HCT116 (cell line): ENCODE data around the gene TBC1D14. TPM values are rescaled to one million over a fixed set of nuclear protein-coding genes. Genes with fewer than 3 reads are reported as not detected.

ENCODE experiments used
- ATAC-seq: fragments of 200-7000 bp; cut with Tn5 transposase; 2 replicates; pipeline ENCODE4 v1.9.1; 2020; ENCODE audit warnings: mild to moderate bottlenecking, moderate library complexity
- Bru-seq: library from RNA; stranded (reverse); fragments of 400-500 nt; gene quantifications from one replicate; lab custom pipeline; 2021; lab: Mats Ljungman, UMichigan
- BruChase-seq, 2 experiments: library from RNA; stranded (reverse); fragments of 400-500 nt; gene quantifications; one replicate each; lab custom pipeline; 2021; lab: Mats Ljungman, UMichigan
- BruUV-seq: library from RNA; stranded (reverse); fragments of 400-500 nt; replicated peaks from 2 replicates; lab custom pipeline; 2021; lab: Mats Ljungman, UMichigan
- CTCF ChIA-PET: fragments of 300-600 bp; sonication (Branson Sonifier 250); formaldehyde crosslinking; loops from one replicate; lab custom pipeline; 2021; ENCODE audit warnings: antibody characterized with exemption; lab: Charles Lee
- POLR2A ChIA-PET: fragments of 300-600, 350-600 bp; sonication (Branson Sonifier 250); formaldehyde crosslinking; loops from one replicate; lab custom pipeline; 2021; ENCODE audit warnings: antibody characterized with exemption; lab: Charles Lee
- RAD21 ChIA-PET, 2 experiments: fragments of 300-600 bp; sonication (Branson Sonifier 250); formaldehyde crosslinking; loops; one replicate each; lab custom pipeline; 2023; ENCODE audit warnings: low total read pairs in 2 of 2; ENCODE audit not compliant: uncharacterized antibody in 2 of 2, unreplicated experiment in 2 of 2, low non-redundant PET in 1 of 2; lab: Charles Lee
- DNase-seq: peaks from one replicate; pipeline ENCODE4 v3.0.0-alpha.2; 2010; ENCODE audit warnings: low read depth, low spot score
- H2AFZ ChIP-seq: fragments of 200-600 bp; shearing (Covaris generic), sonication (generic); 2 replicates; pipeline ENCODE4 v1.6.1; 2017; ENCODE audit warnings: low read depth, mixed run types, mixed read lengths, antibody characterized with exemption, low read length; ENCODE audit not compliant: poor library complexity, severe bottlenecking
- H3K27ac ChIP-seq: 2 replicates; pipeline ENCODE4 v1.5.1; 2012; ENCODE audit warnings: low read depth, low read length
- H3K27me3 ChIP-seq: fragments of 200-600 bp; sonication (generic); 2 replicates; pipeline ENCODE4 v1.6.1; 2016; ENCODE audit warnings: mixed run types, low read length, mixed read lengths; ENCODE audit not compliant: insufficient read depth
- H3K36me3 ChIP-seq, 2 experiments: fragments of 200-500 bp in 1 of 2; fragments of 200-600 bp in 1 of 2; sonication (Bioruptor generic) in 1 of 2; sonication (generic) in 1 of 2; 2 replicates each; pipeline versions ENCODE4 v1.5.1 to v1.6.1; 2014 to 2016; ENCODE audit warnings: low read length in 2 of 2, inconsistent platforms in 1 of 2, mixed read lengths in 1 of 2, mixed run types in 1 of 2; ENCODE audit not compliant: insufficient read depth in 2 of 2, control insufficient read depth in 1 of 2
- H3K4me1 ChIP-seq, 2 experiments: fragments of 200-600 bp in 1 of 2; sonication (generic) in 1 of 2; 2 replicates each; pipeline versions ENCODE4 v1.5.1 to v1.6.1; 2012 to 2017; ENCODE audit warnings: low read length in 2 of 2, inconsistent platforms in 1 of 2, mild to moderate bottlenecking in 1 of 2, mixed read lengths in 1 of 2, mixed run types in 1 of 2, moderate library complexity in 1 of 2; ENCODE audit not compliant: insufficient read depth in 2 of 2, control insufficient read depth in 1 of 2
- H3K4me2 ChIP-seq: fragments of 200-600 bp; sonication (generic); 2 replicates; pipeline ENCODE4 v1.6.1; 2017; ENCODE audit warnings: mixed run types, low read length, mixed read lengths
- H3K4me3 ChIP-seq, 2 experiments: fragments of 200-600 bp in 1 of 2; sonication (generic) in 1 of 2; replicated peaks in 1 of 2; 2 replicates each; pipeline ENCODE4 v1.5.1; 2011 to 2016; ENCODE audit warnings: low read length in 2 of 2, control low read depth in 1 of 2, low read depth in 1 of 2, mild to moderate bottlenecking in 1 of 2, mixed read lengths in 1 of 2, mixed run types in 1 of 2
- H3K79me2 ChIP-seq: fragments of 200-600 bp; sonication (generic); 2 replicates; pipeline ENCODE4 v1.6.1; 2017; ENCODE audit warnings: mild to moderate bottlenecking, mixed run types, low read length, moderate library complexity, mixed read lengths; ENCODE audit not compliant: insufficient read depth
- H3K9ac ChIP-seq: fragments of 200-600 bp; sonication (generic); 2 replicates; pipeline ENCODE4 v1.6.1; 2016; ENCODE audit warnings: low read length, mixed read lengths
- H3K9me2 ChIP-seq: fragments of 200-600 bp; sonication (generic), shearing (Covaris generic); 2 replicates; pipeline ENCODE4 v1.6.1; 2017; ENCODE audit warnings: mixed run types, mild to moderate bottlenecking, moderate library complexity; ENCODE audit not compliant: insufficient read depth
- H3K9me3 ChIP-seq, 2 experiments: fragments of 200-500 bp in 1 of 2; fragments of 200-600 bp in 1 of 2; sonication (Bioruptor generic) in 1 of 2; sonication (generic) in 1 of 2; 2 replicates each; pipeline ENCODE4 v1.6.1; 2014 to 2017; ENCODE audit warnings: low read length in 2 of 2, mixed read lengths in 2 of 2, inconsistent platforms in 1 of 2, low read depth in 1 of 2, mild to moderate bottlenecking in 1 of 2, mixed run types in 1 of 2, moderate library complexity in 1 of 2; ENCODE audit not compliant: control insufficient read depth in 1 of 2, insufficient read depth in 1 of 2
- H4K20me1 ChIP-seq: fragments of 200-600 bp; sonication (generic), shearing (Covaris generic); 2 replicates; pipeline ENCODE4 v1.6.1; 2017; ENCODE audit warnings: mixed run types, mild to moderate bottlenecking, moderate library complexity; ENCODE audit not compliant: insufficient read depth
- CBX3 ChIP-seq: IDR thresholded peaks from 2 replicates; pipeline ENCODE4 v1.6.1; 2012; ENCODE audit warnings: low read depth
- EGR1 ChIP-seq: IDR thresholded peaks from 2 replicates; pipeline ENCODE4 v1.6.1; 2012; ENCODE audit warnings: low read depth
- ELF1 ChIP-seq: IDR thresholded peaks from 2 replicates; pipeline ENCODE4 v1.6.1; 2012; ENCODE audit warnings: low read depth, borderline replicate concordance
- EZH2phosphoT487 ChIP-seq: fragments of 200-600 bp; IDR thresholded peaks from 2 replicates; pipeline ENCODE4 v1.6.1; 2018; ENCODE audit warnings: antibody characterized with exemption, borderline replicate concordance
- FOSL1 ChIP-seq: IDR thresholded peaks from 2 replicates; pipeline ENCODE4 v1.6.1; 2012; ENCODE audit warnings: low read depth
- POLR2A ChIP-seq: IDR thresholded peaks from 2 replicates; pipeline ENCODE4 v1.7.0; 2011; ENCODE audit warnings: borderline replicate concordance; ENCODE audit not compliant: insufficient read depth, insufficient read length; ENCODE audit errors: extremely low read depth
- POLR2AphosphoS5 ChIP-seq: IDR thresholded peaks from 2 replicates; pipeline ENCODE4 v1.6.1; 2011; ENCODE audit warnings: mild to moderate bottlenecking, low read depth, low read length, moderate library complexity
- RAD21 ChIP-seq: IDR thresholded peaks from 2 replicates; pipeline ENCODE4 v1.6.1; 2012; ENCODE audit warnings: low read depth, mild to moderate bottlenecking
- SRF ChIP-seq: IDR thresholded peaks from 2 replicates; pipeline ENCODE4 v1.6.1; 2012; ENCODE audit warnings: low read depth
- TCF7L2 ChIP-seq: IDR thresholded peaks from 2 replicates; pipeline ENCODE4 v1.7.0; 2011; ENCODE audit warnings: borderline replicate concordance, inconsistent platforms; ENCODE audit not compliant: insufficient read depth, insufficient read length; ENCODE audit errors: extremely low read depth
- ZNF274 ChIP-seq: fragments of 200-500 bp; sonication (Bioruptor generic); IDR thresholded peaks from 2 replicates; pipeline ENCODE4 v1.6.1; 2014; ENCODE audit warnings: mild to moderate bottlenecking, low read depth, low read length, inconsistent platforms
- intact Hi-C: fragments of 100-400 bp; cut with micrococcal nuclease; formaldehyde crosslinking; loops from 2 replicates; pipeline ENCODE4 v1.10.0; 2022
- long read RNA-seq: library from polyadenylated mRNA; unstranded; transcript quantifications from one replicate; pipeline ENCODE4 v2.0.0, GENCODE V29; 2021; ENCODE audit not compliant: unreplicated experiment
- polyA plus RNA-seq: library from polyadenylated mRNA; unstranded; fragments of >200 nt; gene quantifications from 2 replicates; pipeline ENCODE4 v1.2.1, GENCODE V29; 2012; ENCODE audit warnings: missing spikeins
- total RNA-seq: library from RNA; stranded (reverse); gene quantifications from one replicate; pipeline ENCODE4 v1.2.1, GENCODE V29; 2021; ENCODE audit not compliant: unreplicated experiment
- TF ChIP-seq, protein P1 (sequence below): IDR thresholded peaks from 2 replicates; pipeline ENCODE4 v1.6.1; 2012
- TF ChIP-seq, protein P2 (sequence below), 3 experiments: fragments of 200-600 bp in 1 of 3; sonication (generic) in 1 of 3; IDR thresholded peaks in 2 of 3; conservative IDR thresholded peaks in 1 of 3; 2 replicates each; pipeline ENCODE4 v1.5.1; 2012 to 2017; ENCODE audit warnings: low read depth in 2 of 3, low read length in 2 of 3, antibody characterized with exemption in 1 of 3, borderline replicate concordance in 1 of 3, control low read depth in 1 of 3, mild to moderate bottlenecking in 1 of 3, mixed read lengths in 1 of 3, mixed run types in 1 of 3, moderate library complexity in 1 of 3; ENCODE audit not compliant: insufficient read depth in 1 of 3
- TF ChIP-seq, protein P3 (sequence below): IDR thresholded peaks from 2 replicates; pipeline ENCODE4 v1.6.1; 2012; ENCODE audit warnings: low read depth

The TBC1D14 gene, protein sequence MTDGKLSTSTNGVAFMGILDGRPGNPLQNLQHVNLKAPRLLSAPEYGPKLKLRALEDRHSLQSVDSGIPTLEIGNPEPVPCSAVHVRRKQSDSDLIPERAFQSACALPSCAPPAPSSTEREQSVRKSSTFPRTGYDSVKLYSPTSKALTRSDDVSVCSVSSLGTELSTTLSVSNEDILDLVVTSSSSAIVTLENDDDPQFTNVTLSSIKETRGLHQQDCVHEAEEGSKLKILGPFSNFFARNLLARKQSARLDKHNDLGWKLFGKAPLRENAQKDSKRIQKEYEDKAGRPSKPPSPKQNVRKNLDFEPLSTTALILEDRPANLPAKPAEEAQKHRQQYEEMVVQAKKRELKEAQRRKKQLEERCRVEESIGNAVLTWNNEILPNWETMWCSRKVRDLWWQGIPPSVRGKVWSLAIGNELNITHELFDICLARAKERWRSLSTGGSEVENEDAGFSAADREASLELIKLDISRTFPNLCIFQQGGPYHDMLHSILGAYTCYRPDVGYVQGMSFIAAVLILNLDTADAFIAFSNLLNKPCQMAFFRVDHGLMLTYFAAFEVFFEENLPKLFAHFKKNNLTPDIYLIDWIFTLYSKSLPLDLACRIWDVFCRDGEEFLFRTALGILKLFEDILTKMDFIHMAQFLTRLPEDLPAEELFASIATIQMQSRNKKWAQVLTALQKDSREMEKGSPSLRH
- 62.9 TPM for total RNA-seq
- 38.5 and 41.2 TPM in 2 replicates for polyA plus RNA-seq
- Bru-seq, nascent RNA = percentile 77 among the genes with signal in this experiment
- percentile 80 among the genes with signal in this experiment for BruChase-seq, experiment 1, labeled RNA remaining after a 6-hour chase
- BruChase-seq, experiment 2, labeled RNA remaining after a 2-hour chase = percentile 75 among the genes with signal in this experiment
- long read RNA-seq, full-length matches to known transcripts = 49 of 127 reads
- long read RNA-seq, partial matches to known transcripts = 29 of 127 reads
- long read RNA-seq, other reads (novel, unspliced or antisense) = 49 of 127 reads

DNA sequence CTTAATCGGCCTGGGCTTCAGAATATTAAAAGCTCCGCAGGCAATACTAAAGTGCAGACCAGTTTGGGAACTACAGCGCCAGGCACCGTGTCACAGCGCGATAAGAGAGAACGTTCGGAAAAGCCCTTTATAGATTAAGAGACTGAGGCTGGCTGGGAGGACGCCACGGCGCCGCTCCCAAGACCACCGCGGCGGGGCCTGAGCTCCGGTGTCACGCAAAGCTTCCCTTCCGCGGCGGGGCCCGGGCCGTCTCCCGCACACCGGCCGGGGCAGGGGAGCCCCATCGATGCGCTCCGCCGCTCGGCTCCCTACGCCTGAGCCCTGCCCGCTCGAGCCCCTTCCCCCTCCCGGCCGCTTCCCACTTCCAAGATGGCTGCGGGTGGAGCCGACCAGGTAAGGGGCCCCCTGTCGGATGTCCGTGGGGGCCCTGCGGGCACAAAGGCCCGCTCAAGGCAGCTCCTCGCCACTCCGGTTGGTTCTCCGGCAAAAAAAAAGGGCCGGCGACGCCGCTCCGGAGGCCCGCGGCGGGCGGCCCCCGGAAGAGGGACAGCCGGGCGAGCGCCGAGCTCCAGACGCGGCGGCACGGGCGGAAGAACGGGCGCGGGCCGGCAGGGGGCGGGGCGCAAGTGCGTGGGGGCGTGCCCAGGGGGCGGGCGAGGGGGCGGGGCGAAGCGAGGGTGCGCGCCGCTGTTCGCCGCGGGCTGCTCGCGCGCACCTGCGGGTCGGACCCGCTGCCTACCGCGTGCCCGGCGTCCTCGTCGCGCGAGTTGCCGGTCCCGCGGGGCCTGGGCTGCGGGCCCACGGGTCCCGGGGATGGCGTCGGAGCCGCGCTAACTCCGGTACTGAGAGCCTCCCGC is at the start of gene TBC1D14:
TBC1D14 (plus strand) TSS at position 714 of the 857 bp plus-strand sequence. CDS start 13,564 bp downstream, outside the sequence.
- Histone ChIP-seq H3K27me3 (no peaks in the 10 kb centered on the region), H2AFZ (peak within 1 kb of the TSS; percentile 35), H3K36me3 (no peaks in the 10 kb centered on the region), H3K27ac (peak within 1 kb of the TSS; percentile 95), H3K4me3 (peak within 1 kb of the TSS; percentile 72 to 88), H3K9me3 (no peaks in the 10 kb centered on the region), H3K4me2 (peak within 1 kb of the TSS; percentile 100), H3K4me1 (peaks cover 11 to 35% of the 10 kb centered on the region in 2 experiments), H3K79me2 (peaks cover 28% of the 10 kb centered on the region), H3K9me2 (no peaks in the 10 kb centered on the region), H4K20me1 (no peaks in the 10 kb centered on the region), H3K9ac (peak within 1 kb of the TSS; percentile 83)
- no TSS peak for BruUV-seq
- DNase-seq (peak; percentile 68), ATAC-seq (peak; percentile 87)
- RAD21 ChIA-PET = interaction anchor here (0.6 to 1.2 kb wide), 5 partner anchors 77 to 173 kb away, joined by 3 to 4 read pairs (median 3); partner anchors contain the start of gene TADA2B (in 1 of the 2)
- CTCF ChIA-PET = interaction anchor here (0.7 to 2.9 kb wide), 5 partner anchors 10 to 173 kb away, joined by 3 to 11 read pairs (median 5); partner anchors contain the start of gene TADA2B
- intact Hi-C loops = loop anchor here (5.0 kb wide), 1 partner anchor 78 kb away; no protein-coding TSS in a partner anchor
- POLR2A ChIA-PET = interaction anchor here (0.6 to 1.5 kb wide), 3 partner anchors 134 to 199 kb away, joined by 3 to 6 read pairs (median 5); partner anchors contain the start of genes MRFAP1L1 and TADA2B
- TF ChIP-seq, protein P1, sequence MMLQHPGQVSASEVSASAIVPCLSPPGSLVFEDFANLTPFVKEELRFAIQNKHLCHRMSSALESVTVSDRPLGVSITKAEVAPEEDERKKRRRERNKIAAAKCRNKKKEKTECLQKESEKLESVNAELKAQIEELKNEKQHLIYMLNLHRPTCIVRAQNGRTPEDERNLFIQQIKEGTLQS = no peak
- TF ChIP-seq, protein P2, sequence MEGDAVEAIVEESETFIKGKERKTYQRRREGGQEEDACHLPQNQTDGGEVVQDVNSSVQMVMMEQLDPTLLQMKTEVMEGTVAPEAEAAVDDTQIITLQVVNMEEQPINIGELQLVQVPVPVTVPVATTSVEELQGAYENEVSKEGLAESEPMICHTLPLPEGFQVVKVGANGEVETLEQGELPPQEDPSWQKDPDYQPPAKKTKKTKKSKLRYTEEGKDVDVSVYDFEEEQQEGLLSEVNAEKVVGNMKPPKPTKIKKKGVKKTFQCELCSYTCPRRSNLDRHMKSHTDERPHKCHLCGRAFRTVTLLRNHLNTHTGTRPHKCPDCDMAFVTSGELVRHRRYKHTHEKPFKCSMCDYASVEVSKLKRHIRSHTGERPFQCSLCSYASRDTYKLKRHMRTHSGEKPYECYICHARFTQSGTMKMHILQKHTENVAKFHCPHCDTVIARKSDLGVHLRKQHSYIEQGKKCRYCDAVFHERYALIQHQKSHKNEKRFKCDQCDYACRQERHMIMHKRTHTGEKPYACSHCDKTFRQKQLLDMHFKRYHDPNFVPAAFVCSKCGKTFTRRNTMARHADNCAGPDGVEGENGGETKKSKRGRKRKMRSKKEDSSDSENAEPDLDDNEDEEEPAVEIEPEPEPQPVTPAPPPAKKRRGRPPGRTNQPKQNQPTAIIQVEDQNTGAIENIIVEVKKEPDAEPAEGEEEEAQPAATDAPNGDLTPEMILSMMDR (IDR thresholded peaks at IDR 0.05 in 2 of 3, conservative IDR thresholded peaks at IDR 0.05 in 1 of 3; ENCODE audit: borderline replicate concordance in 1 of 3, insufficient read depth in 1 of 3, low read depth in 2 of 3, low read length in 2 of 3) = peak in 1 of 3 experiments; percentile 20; a peak in 1 of 6 replicates
- TF ChIP-seq TCF7L2 (peak; percentile 6), CBX3 (no peak), SRF (no peak), EZH2phosphoT487 (no peak), RAD21 (no peak), ZNF274 (no peak), FOSL1 (no peak), POLR2A (peak; percentile 37), POLR2AphosphoS5 (peak; percentile 85), ELF1 (no peak), EGR1 (no peak)
- TF ChIP-seq, protein P3, sequence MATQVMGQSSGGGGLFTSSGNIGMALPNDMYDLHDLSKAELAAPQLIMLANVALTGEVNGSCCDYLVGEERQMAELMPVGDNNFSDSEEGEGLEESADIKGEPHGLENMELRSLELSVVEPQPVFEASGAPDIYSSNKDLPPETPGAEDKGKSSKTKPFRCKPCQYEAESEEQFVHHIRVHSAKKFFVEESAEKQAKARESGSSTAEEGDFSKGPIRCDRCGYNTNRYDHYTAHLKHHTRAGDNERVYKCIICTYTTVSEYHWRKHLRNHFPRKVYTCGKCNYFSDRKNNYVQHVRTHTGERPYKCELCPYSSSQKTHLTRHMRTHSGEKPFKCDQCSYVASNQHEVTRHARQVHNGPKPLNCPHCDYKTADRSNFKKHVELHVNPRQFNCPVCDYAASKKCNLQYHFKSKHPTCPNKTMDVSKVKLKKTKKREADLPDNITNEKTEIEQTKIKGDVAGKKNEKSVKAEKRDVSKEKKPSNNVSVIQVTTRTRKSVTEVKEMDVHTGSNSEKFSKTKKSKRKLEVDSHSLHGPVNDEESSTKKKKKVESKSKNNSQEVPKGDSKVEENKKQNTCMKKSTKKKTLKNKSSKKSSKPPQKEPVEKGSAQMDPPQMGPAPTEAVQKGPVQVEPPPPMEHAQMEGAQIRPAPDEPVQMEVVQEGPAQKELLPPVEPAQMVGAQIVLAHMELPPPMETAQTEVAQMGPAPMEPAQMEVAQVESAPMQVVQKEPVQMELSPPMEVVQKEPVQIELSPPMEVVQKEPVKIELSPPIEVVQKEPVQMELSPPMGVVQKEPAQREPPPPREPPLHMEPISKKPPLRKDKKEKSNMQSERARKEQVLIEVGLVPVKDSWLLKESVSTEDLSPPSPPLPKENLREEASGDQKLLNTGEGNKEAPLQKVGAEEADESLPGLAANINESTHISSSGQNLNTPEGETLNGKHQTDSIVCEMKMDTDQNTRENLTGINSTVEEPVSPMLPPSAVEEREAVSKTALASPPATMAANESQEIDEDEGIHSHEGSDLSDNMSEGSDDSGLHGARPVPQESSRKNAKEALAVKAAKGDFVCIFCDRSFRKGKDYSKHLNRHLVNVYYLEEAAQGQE = no peak
